Thyroid gland (tissue), 4 donors: Measurements from ENCODE around the gene RASAL1.

Experiments
- CTCF ChIP-seq, 6 experiments: fragments of 200-600 bp in 3 of 6; fragments of 450-650 bp in 3 of 6; sonication (generic) in 3 of 6; IDR thresholded peaks; one replicate each; pipeline ENCODE4 v1.5.1; 2016 to 2019; ENCODE audit warnings: antibody characterized with exemption in 6 of 6, mild to moderate bottlenecking in 2 of 6, inconsistent platforms in 1 of 6, moderate library complexity in 1 of 6
- POLR2A ChIP-seq, 2 donors: fragments of 450-650 bp; IDR thresholded peaks; one replicate each; pipeline ENCODE4 v1.6.1; 2017; ENCODE audit warnings: antibody characterized with exemption in 2 of 2, mild to moderate bottlenecking in 2 of 2, moderate library complexity in 1 of 2

- TF ChIP-seq CTCF (IDR thresholded peaks at IDR 0.05) (no peak), POLR2A (IDR thresholded peaks at IDR 0.05) (no peak)
Observed at GRCh38 chr12:113051759-113052158, 83.8 kb downstream of the RASAL1 start.
